Natural killer cell (primary cell): ENCODE measurements around the gene TIGD1. TPM values are rescaled to one million over a fixed set of nuclear protein-coding genes. Genes with fewer than 3 reads are reported as not detected.

Source experiments
- ATAC-seq, 3 donors: fragments of 150-1000 bp in 2 of 3; fragments of 200-7000 bp in 1 of 3; cut with Tn5 transposase; 1 replicate in 1 of 3; 2 replicates in 2 of 3; pipeline ENCODE4 v1.10.0; 2021; ENCODE audit warnings: mild to moderate bottlenecking in 2 of 3, moderate library complexity in 2 of 3
- DNase-seq, 2 donors: peaks; one replicate each; pipeline versions ENCODE4 v3.0.0 to v3.0.0-alpha.2; 2013 to 2021; ENCODE audit warnings: mixed read lengths in 1 of 2
- H3K27ac ChIP-seq: one replicate; pipeline ENCODE4 v1.5.1; 2013; ENCODE audit warnings: mild to moderate bottlenecking, low read length
- H3K27me3 ChIP-seq: one replicate; pipeline ENCODE4 v1.6.1; 2013; ENCODE audit warnings: low read length; ENCODE audit not compliant: control insufficient read depth, insufficient read depth
- H3K36me3 ChIP-seq: one replicate; pipeline ENCODE4 v1.6.1; 2013; ENCODE audit warnings: low read length; ENCODE audit not compliant: control insufficient read depth, insufficient read depth
- H3K4me1 ChIP-seq: one replicate; pipeline ENCODE4 v1.6.1; 2013; ENCODE audit warnings: low read length; ENCODE audit not compliant: control insufficient read depth, insufficient read depth
- H3K4me3 ChIP-seq: one replicate; pipeline ENCODE4 v1.5.1; 2013; ENCODE audit warnings: low read length
- H3K9me3 ChIP-seq: one replicate; pipeline ENCODE4 v1.6.1; 2013; ENCODE audit warnings: low read length; ENCODE audit not compliant: control insufficient read depth, insufficient read depth
- H3K27ac Mint-ChIP-seq, 2 donors: one replicate each; pipeline ENCODE4 v1.8.0; 2022; ENCODE audit warnings: mild to moderate bottlenecking in 2 of 2, mixed read lengths in 2 of 2, moderate library complexity in 1 of 2
- H3K27me3 Mint-ChIP-seq, 2 donors: one replicate each; pipeline ENCODE4 v1.8.0; 2022; ENCODE audit warnings: low read depth in 2 of 2, mixed read lengths in 2 of 2
- H3K36me3 Mint-ChIP-seq: one replicate; pipeline ENCODE4 v1.8.0; 2022; ENCODE audit warnings: mixed read lengths
- H3K4me1 Mint-ChIP-seq, 2 donors: one replicate each; pipeline ENCODE4 v1.8.0; 2022; ENCODE audit warnings: mixed read lengths in 2 of 2
- H3K4me3 Mint-ChIP-seq: one replicate; pipeline ENCODE4 v1.8.0; 2022; ENCODE audit warnings: mild to moderate bottlenecking, moderate library complexity, mixed read lengths
- H3K9me3 Mint-ChIP-seq, 2 donors: one replicate each; pipeline ENCODE4 v1.8.0; 2022; ENCODE audit warnings: mixed read lengths in 2 of 2
- WGBS: methylation state at CpG from one replicate; pipeline ENCODE4 v1.1.7; 2013; ENCODE audit warnings: missing lambda C conversion rate; ENCODE audit not compliant: insufficient coverage; 5-methylcytosine and 5-hydroxymethylcytosine counted together
- intact Hi-C: fragments of 100-400 bp; cut with micrococcal nuclease; formaldehyde crosslinking; loops from one replicate; pipeline ENCODE4 v1.14.2; 2022
- total RNA-seq, 4 donors: library from RNA; stranded (reverse); fragments of 120-200 nt in 1 of 4; gene quantifications; one replicate each; pipeline versions ENCODE4 v1.2.3 to v1.2.4, GENCODE V29; 2013 to 2022
- TF ChIP-seq, protein P1 (sequence below): fragments of 200-600 bp; IDR thresholded peaks from one replicate; pipeline ENCODE4 v1.8.0; 2022; ENCODE audit warnings: antibody characterized with exemption

The TIGD1 gene
- total RNA-seq, 3 donors from 2014 or later (not counting 1 experiment from before 2014, with no cell fraction given) = 10.6 to 13.2 (median 12.4) TPM

- Histone ChIP-seq H3K36me3 (no peaks in the 10 kb centered on the region), H3K4me1 (peaks cover 27% of the 10 kb centered on the region), H3K27ac (no peak overlapping the region), H3K4me3 (no peak overlapping the region), H3K27me3 (peaks cover 10% of the 10 kb centered on the region), H3K9me3 (no peaks in the 10 kb centered on the region)
- 85% methylated on average over 6 of the region's 6 CpGs for WGBS
- intact Hi-C loops = no loop called here
- ATAC-seq (no peak), DNase-seq (no peak)
- H3K4me3 Mint-ChIP-seq = no peak overlapping the region
- TF ChIP-seq, protein P1, sequence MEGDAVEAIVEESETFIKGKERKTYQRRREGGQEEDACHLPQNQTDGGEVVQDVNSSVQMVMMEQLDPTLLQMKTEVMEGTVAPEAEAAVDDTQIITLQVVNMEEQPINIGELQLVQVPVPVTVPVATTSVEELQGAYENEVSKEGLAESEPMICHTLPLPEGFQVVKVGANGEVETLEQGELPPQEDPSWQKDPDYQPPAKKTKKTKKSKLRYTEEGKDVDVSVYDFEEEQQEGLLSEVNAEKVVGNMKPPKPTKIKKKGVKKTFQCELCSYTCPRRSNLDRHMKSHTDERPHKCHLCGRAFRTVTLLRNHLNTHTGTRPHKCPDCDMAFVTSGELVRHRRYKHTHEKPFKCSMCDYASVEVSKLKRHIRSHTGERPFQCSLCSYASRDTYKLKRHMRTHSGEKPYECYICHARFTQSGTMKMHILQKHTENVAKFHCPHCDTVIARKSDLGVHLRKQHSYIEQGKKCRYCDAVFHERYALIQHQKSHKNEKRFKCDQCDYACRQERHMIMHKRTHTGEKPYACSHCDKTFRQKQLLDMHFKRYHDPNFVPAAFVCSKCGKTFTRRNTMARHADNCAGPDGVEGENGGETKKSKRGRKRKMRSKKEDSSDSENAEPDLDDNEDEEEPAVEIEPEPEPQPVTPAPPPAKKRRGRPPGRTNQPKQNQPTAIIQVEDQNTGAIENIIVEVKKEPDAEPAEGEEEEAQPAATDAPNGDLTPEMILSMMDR = no peak
- peak overlapping the region in 1 of 2 donors; percentile 77 for H3K27ac Mint-ChIP-seq
- no peaks in the 10 kb centered on the region for H3K36me3 Mint-ChIP-seq
- no peaks in the 10 kb centered on the region for H3K9me3 Mint-ChIP-seq
- peaks cover 11 to 18% of the 10 kb centered on the region in 2 donors for H3K27me3 Mint-ChIP-seq
- peaks cover 9 to 13% of the 10 kb centered on the region in 2 donors for H3K4me1 Mint-ChIP-seq
Observed at GRCh38 chr2:232527905-232528470, 22.4 kb downstream of the TIGD1 start.

DNA sequence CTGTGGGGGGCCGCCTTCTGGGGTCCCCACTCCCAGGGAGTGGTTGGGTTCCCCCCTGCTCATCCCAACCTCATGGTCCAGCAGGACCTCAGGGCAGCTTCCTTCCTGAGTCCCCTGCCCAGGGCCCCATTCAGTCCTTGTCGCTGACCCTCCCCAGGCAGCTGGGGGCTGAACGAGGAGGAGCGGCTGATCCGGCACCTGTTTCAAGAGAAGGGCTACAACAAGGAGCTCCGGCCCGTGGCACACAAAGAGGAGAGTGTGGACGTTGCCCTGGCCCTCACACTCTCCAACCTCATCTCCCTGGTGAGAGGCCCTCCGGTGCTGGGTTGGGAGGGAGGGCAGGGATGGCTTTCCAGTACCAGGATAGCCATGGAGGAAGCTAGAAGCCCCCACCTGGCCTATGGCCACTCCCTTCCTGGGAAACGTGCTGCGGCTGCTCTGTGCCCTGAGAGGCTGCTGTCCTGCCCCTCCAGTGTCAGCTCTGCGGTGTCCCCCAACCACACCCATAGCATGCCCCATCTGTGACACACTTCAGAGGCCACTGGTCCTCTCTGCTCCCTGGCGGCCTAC, 23.9 kb downstream of the TIGD1 start:
- Histone ChIP-seq H3K9me3 (no peaks in the 10 kb centered on the region), H3K4me1 (peaks cover 40% of the 10 kb centered on the region), H3K4me3 (no peak overlapping the region), H3K36me3 (no peaks in the 10 kb centered on the region), H3K27ac (no peak overlapping the region), H3K27me3 (peaks cover 18% of the 10 kb centered on the region)
- Mint-ChIP-seq H3K9me3 (no peaks in the 10 kb centered on the region), H3K4me1 (peaks cover 9 to 15% of the 10 kb centered on the region in 2 donors), H3K36me3 (no peaks in the 10 kb centered on the region), H3K27me3 (peaks cover 12 to 20% of the 10 kb centered on the region in 2 donors), H3K27ac (no peak overlapping the region), H3K4me3 (no peak overlapping the region)
- TF ChIP-seq, protein P1 = no peak
- 81% methylated on average over 12 of the region's 13 CpGs for WGBS
- DNase-seq (no peak), ATAC-seq (no peak)
- intact Hi-C loops = no loop called here

DNA sequence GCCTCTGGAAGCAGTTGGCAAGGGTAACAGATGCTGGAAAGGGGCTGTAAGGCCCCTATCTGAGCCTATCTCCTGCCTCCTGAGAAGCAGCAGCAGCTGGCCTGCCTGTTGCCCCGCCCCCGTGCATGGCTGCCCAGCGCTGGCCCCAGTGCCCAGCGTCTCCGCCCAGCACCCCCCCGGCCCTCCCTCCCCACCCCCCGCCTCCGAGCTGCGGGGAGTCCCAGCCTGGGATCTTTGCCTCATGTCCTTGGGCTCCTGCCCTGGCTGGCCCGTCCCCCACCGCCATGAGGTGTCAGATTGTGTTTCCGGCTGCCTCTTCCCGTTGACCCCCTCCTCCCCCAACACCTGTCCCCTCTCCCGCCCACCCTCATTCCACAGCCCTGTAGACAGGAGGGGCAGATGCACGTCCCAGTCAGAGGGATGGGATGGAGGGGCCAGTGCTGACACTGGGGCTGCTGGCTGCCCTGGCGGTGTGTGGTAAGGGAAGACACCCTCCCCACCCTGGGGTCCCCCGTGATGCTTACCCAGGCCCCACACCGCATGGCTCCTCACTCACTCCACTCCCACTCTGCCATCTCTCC, 24.5 kb downstream of the TIGD1 start, which contains the start of gene CHRND:
Gene CHRND (plus strand): TSS at position 370 of the 581 bp plus-strand sequence. CDS start 56 bp downstream, at position 426.
- no peaks in the 10 kb centered on the region for H3K9me3 Mint-ChIP-seq
- no peaks in the 10 kb centered on the region for H3K9me3 ChIP-seq
- peaks cover 12 to 22% of the 10 kb centered on the region in 2 donors for H3K27me3 Mint-ChIP-seq
- no peaks in the 10 kb centered on the region for H3K36me3 ChIP-seq
- TF ChIP-seq, protein P1 = no peak
- H3K27ac ChIP-seq = no peak within 1 kb of the TSS
- H3K27me3 ChIP-seq = peaks cover 18% of the 10 kb centered on the region
- no peak for ATAC-seq
- no peak for DNase-seq
- intact Hi-C loops = no loop called here
- no peak within 1 kb of the TSS for H3K4me3 ChIP-seq
- no peak within 1 kb of the TSS for H3K4me3 Mint-ChIP-seq
- peaks cover 9 to 17% of the 10 kb centered on the region in 2 donors for H3K4me1 Mint-ChIP-seq
- H3K4me1 ChIP-seq = peaks cover 41% of the 10 kb centered on the region
- no peaks in the 10 kb centered on the region for H3K36me3 Mint-ChIP-seq
- no peak within 1 kb of the TSS for H3K27ac Mint-ChIP-seq
- WGBS = 33% methylated on average over 12 of the region's 18 CpGs
